ENCODE data around the gene SOX3.

Gene SOX3

GRCh38 chrX:140495739-140496138 lies 9.1 kb downstream of the SOX3 start:
- no peak for DNase-seq (ENCODE audit: low read depth in 2 of 2)

GRCh38 chrX:140492066-140492994 lies 12.5 kb downstream of the SOX3 start:
- DNase-seq (ENCODE audit: low read depth in 2 of 2): no peak

GRCh38 chrX:140480765-140481164 lies 24.1 kb downstream of the SOX3 start:
- DNase-seq (ENCODE audit: low read depth in 2 of 2): no peak

GRCh38 chrX:140477987-140478386 lies 26.9 kb downstream of the SOX3 start:
- DNase-seq (ENCODE audit: low read depth in 2 of 2): no peak

GRCh38 chrX:140475025-140475424 lies 29.8 kb downstream of the SOX3 start:
- no peak for DNase-seq (ENCODE audit: low read depth in 2 of 2)

- no peak for DNase-seq (ENCODE audit: low read depth in 2 of 2)
Measured at GRCh38 chrX:140467211-140467610, 37.7 kb downstream of the SOX3 start.

Measured in stimulated activated CD4-positive, alpha-beta T cell treated with anti-CD3 and anti-CD28 coated beads, Interleukin-4, amount 100 ng/mL, for 48 hours (primary cell).